8988T (cell line): ENCODE results near the gene KLF1.
A peak's percentile ranks its signal among the peaks of the same experiment; 100 is the strongest.
"Not testable (repeated sequence)": the region's sequence is repeated elsewhere in the genome, so short reads cannot be mapped to it uniquely, and the experiment has no call there.

Experiments
- DNase-seq: peaks from one replicate; pipeline ENCODE4 v3.0.0; 2011

Gene KLF1

GRCh38 chr19:12890787-12891552 lies 4.0 kb upstream of the KLF1 start, which contains the start of gene GCDH:
Gene GCDH (plus strand): TSS chr19:12891160. CDS start chr19:12891305, 145 bp downstream.
- peak; percentile 94 for DNase-seq

DNA sequence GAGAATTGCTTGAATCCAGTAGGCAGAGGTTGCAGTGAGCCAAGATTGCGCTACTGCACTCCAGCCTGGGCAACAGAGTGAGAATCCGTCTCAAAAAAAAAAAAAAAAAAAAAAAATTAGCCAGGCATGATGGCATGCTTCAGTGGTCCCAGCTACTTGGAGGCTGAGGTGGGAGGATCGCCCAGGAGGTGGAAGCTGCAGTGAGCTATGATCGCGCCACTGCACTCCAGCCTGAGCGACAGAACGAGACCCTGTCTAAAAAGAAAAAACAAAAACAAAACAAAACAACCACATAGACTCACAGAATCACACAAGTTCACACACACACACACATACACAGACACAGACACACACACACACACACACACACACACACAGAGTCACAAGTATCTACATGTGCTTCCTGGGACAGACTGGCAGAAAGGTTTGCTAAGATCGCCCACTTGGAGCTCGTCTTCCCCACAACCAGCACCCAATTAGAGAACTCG lies 3.3 kb upstream of the KLF1 start:
- not testable (repeated sequence) for DNase-seq

- no peak for DNase-seq
Observed at GRCh38 chr19:12888006-12888603, 1.1 kb upstream of the KLF1 start.

GRCh38 chr19:12886651-12886968 lies 391 bp downstream of the KLF1 start:
- DNase-seq, result no peak

DNA sequence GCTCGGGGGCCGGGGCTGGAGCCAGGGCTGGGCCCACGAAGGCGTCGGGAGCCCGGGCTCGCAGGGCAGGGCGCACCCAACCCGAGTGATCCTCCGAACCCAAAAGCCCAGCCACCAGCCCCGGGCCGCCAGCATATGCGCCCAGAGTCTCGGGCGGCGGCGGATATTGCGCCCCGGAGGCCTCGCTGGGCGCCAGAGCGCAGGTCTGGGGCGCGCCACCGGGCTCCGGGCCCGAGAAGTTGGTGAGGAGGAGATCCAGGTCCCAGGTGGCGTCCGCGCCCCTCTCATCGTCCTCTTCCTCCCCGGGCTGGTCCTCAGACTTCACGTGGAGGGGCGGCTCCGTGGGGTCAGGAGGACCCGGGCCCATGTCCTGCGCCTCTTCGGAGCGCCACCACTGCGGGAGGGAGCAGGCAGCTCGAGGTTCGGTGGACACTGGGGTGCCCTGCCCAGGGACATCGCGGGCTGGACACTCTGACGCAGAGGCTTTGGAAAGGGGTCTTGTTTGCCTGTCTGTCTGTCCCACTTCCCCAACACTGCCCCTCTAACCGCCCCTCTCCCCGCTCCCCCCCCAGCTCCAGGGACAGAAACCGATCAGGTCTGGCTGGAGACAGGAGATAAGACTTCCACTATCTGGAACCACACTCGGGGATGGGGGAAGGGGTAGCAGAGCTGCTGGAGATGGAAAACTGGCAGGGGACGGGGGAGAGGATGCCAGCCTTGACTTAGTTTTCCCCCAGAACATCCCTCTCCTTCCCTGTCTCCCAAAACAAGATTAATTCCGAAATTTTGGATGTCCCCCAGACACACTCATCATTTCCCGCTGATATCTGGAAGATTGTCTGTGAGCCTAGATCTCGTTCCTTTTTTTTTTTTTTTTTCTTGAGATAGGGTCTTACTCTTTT lies 1.0 kb downstream of the KLF1 start:
- no peak for DNase-seq

GRCh38 chr19:12884926-12885748 lies 1.9 kb downstream of the KLF1 start:
- no peak for DNase-seq

- DNase-seq, result no peak
Observed at GRCh38 chr19:12884627-12884925, 2.4 kb downstream of the KLF1 start.

DNA sequence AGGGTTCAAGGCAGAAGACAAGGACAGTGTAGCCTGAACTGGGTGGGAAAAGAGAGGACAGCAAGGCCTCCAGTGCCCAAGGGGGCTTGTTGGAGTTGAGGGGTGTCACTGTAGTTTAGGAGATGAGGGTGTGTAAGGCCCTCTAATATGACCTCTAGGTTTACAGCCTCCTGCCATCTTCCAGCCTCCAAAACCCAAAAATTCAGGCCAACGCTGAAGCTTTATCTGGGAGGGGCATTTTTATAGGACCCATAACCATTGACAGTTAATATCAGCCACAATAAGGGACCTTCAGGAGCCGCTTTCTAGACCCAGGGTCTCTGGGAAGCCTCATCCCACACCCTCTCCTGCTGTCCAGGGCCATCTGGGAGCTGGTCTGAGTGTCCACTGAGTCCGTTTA lies 2.8 kb downstream of the KLF1 start:
- DNase-seq, result no peak

DNA sequence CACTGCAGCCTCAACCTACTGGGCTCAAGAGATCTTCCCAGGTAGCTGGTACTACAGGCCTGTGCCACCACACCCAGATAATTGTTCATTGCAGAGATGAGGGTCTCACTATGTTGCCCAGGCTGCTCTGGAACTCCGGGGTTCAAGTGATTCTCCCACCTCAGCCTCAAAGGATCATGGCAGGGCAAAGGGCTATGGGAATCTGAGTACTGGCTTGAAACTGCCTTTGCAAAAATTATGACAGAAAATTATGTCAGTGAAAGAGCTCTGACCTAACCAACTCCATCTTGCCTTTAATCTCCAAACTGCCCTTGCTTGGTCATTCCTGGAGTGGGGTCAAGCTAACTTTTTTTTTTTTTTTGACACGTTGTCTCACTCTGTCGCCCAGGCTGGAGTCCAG lies 4.4 kb downstream of the KLF1 start:
- DNase-seq, result no peak

- DNase-seq, result peak; percentile 95
Observed at GRCh38 chr19:12881172-12881808, 5.7 kb downstream of the KLF1 start, which contains the start of gene DNASE2. Gene DNASE2 (minus strand): TSS chr19:12881449. CDS start chr19:12881375, 74 bp downstream.

DNA sequence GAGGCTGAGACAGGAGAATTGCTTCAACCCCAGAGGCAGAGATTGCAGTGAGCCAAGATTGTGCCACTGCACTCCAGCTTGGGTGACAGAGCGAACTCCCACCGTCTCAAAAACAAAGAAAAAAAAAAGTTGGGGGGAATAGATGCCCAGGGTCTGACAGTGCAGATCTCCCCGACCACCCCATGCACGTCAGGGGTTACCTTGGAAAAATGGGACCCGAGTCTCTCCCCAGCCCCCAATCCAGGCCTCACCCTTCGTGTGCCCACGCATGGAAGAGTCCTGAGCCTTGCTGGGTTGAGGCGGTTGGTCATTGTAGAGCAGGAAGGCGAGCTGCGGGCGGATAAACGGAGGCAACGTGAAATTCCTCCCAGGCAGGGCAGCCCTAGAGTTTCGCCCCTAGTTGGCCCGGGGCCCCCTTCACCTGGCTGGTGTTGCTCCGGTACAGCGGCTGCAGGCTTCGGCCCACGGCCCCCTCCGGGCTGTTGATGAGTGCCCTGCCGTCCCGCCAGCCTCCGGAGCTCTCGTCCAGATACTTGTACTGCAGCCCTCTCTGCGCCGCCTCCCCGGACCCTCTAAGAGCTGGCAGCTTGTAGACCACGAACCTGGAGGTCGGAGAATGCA lies 6.3 kb downstream of the KLF1 start:
- no peak for DNase-seq

GRCh38 chr19:12875086-12875485 lies 11.9 kb downstream of the KLF1 start:
- no peak for DNase-seq

DNA sequence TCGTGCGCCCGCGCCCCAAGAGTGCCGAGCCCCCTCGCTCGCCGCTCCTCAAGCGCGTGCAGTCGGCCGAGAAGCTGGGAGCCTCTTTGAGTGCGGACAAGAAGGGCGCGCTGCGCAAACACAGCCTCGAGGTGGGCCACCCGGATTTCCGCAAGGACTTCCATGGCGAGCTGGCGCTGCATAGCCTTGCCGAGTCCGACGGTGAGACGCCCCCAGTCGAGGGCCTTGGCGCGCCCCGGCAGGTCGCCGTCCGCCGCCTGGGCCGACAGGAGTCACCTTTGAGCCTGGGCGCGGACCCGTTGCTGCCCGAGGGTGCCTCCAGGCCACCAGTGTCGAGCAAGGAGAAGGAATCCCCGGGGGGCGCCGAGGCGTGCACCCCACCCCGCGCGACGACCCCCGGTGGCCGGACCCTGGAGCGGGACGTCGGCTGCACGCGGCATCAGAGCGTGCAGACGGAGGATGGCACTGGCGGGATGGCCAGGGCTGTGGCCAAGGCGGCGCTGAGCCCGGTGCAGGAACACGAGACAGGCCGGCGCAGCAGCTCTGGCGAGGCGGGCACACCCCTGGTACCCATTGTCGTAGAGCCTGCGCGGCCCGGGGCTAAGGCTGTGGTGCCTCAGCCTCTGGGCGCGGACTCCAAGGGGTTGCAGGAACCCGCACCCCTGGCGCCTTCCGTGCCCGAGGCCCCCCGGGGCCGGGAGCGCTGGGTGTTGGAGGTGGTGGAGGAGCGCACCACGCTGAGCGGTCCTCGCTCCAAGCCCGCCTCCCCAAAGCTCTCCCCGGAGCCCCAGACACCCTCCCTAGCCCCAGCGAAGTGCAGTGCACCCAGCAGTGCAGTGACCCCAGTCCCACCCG lies 12.9 kb downstream of the KLF1 start:
- no peak for DNase-seq

GRCh38 chr19:12872941-12873890 lies 13.8 kb downstream of the KLF1 start:
- no peak for DNase-seq

GRCh38 chr19:12872255-12872654 lies 14.7 kb downstream of the KLF1 start:
- no peak for DNase-seq

DNA sequence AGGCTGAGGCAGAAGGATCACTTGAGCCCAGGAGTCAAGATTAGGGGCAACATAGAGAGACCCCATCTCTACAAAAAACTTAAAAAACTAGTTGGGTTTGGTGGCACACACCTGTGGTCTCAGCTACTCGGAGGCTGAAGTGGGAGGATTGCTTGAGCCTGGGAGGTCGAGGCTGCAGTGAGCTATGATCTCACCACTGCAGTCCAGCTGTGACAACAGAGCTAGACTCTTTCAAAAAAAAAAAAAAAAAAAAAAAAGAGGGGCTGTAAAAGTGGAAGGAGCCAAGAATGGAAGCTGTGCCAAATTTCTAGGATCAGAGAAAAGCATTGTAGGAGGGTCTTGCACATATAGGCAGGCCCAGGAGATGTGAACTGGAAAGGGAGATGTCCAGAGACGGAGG lies 15.3 kb downstream of the KLF1 start:
- no peak for DNase-seq

- DNase-seq, result no peak
Observed at GRCh38 chr19:12868540-12869112, 18.4 kb downstream of the KLF1 start.

DNA sequence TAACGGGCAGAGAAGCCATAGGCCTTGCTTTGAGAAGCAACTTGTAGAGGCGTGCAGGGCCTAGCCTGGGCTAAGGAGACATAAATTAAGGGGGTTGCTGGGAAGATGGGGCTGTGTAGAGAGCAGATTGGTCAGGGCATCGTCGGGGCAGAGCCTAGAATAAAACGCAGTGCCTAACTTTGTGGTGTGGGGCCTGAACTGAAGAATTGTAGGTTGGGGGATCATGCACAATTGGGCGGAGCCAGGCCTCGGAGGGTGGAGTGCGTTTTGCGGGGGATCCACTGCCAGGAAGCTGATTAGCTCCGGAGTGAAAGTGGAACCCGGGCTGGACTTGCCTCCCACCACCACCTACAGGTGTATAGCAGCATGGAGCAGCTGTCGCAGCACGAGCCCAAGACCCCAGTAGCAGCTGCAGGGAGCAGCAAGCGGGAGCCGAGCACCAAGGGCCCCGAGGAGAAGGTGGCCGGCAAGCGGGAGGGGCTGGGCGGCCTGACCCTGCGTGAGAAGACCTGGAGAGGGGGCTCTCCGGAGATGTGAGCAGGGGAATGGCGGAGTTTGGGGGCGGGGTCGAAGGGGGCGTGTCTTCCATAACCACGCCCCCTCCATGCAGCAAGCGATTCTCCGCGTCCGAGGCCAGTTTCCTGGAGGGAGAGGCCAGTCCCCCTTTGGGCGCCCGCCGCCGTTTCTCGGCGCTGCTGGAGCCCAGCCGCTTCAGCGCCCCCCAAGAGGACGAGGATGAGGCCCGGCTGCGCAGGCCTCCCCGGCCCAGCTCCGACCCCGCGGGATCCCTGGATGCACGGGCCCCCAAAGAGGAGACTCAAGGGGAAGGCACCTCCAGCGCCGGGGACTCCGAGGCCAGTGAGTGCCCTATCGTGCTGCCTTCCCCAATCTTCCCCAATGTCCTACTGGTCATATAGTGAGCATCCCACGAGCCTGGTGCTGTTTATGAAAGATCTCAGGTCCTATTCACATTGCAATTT lies 19.6 kb downstream of the KLF1 start:
- DNase-seq, result peak; percentile 72
